Lower leg skin (tissue), 4 donors: ENCODE results near the gene MRPS15. TPM values are rescaled to one million over a fixed set of nuclear protein-coding genes. Genes with fewer than 3 reads are reported as not detected.

ENCODE experiments used
- DNase-seq, 2 donors: peaks; one replicate each; pipeline ENCODE4 v3.0.0-alpha.2; 2019; ENCODE audit warnings: low spot score in 2 of 2
- H3K4me3 ChIP-seq: fragments of 200-600 bp; sonication (generic); 2 replicates; pipeline ENCODE4 v1.5.1; 2017; ENCODE audit warnings: mild to moderate bottlenecking, low read depth; ENCODE audit not compliant: poor library complexity, severe bottlenecking
- POLR2A ChIP-seq, 2 donors: fragments of 450-650 bp; IDR thresholded peaks; one replicate each; pipeline ENCODE4 v1.6.1; 2016 to 2017; ENCODE audit warnings: antibody characterized with exemption in 2 of 2, mild to moderate bottlenecking in 1 of 2, moderate library complexity in 1 of 2
- WGBS, 2 donors: methylation state at CpG; one replicate each; pipeline ENCODE4 v1.1.5; 2018; 5-methylcytosine and 5-hydroxymethylcytosine counted together
- intact Hi-C: fragments of 100-400 bp; cut with DNase I; formaldehyde crosslinking; loops from one replicate; pipeline ENCODE4 v1.15.0; 2023; ENCODE audit warnings: low total_unique reads
- total RNA-seq, 4 donors: library from RNA; depleted of rRNA; stranded (reverse); fragments of >200 nt; gene quantifications; one replicate each; pipeline ENCODE4 v1.1.0, GENCODE V29; 2016
- TF ChIP-seq, protein P1 (sequence below), 3 donors: fragments of 450-650 bp; IDR thresholded peaks; one replicate each; pipeline ENCODE4 v1.5.1; 2016; ENCODE audit warnings: antibody characterized with exemption in 3 of 3, mild to moderate bottlenecking in 3 of 3, moderate library complexity in 2 of 3

Gene MRPS15
- total RNA-seq, 4 donors from 2014 or later, result 62.8 to 84.6 (median 65.1) TPM

DNA sequence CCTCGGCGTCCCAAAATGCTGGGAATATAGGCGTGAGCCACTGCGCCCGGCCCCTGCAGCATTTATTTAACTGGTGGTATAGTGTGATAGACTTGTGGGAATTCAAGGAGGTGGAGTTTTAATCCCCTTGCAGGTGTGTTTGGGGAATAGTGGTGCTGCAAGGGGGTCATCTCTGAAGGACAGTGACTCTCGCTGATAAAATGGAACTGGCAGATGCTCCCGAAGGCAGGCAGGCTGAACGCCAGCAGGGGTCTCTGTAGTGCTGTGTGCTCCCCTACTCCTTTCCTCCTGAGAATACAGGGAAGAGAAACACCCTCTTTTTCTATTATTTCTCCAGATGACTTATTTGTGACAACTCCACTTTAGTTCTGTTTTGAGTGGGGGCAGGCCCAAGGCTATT, 17.9 kb downstream of the MRPS15 start:
- WGBS, 2 donors, result 65 to 68% methylated on average over 8 of the region's 8 CpGs
- TF ChIP-seq POLR2A (IDR thresholded peaks at IDR 0.05), result no peak
- TF ChIP-seq, protein P1, sequence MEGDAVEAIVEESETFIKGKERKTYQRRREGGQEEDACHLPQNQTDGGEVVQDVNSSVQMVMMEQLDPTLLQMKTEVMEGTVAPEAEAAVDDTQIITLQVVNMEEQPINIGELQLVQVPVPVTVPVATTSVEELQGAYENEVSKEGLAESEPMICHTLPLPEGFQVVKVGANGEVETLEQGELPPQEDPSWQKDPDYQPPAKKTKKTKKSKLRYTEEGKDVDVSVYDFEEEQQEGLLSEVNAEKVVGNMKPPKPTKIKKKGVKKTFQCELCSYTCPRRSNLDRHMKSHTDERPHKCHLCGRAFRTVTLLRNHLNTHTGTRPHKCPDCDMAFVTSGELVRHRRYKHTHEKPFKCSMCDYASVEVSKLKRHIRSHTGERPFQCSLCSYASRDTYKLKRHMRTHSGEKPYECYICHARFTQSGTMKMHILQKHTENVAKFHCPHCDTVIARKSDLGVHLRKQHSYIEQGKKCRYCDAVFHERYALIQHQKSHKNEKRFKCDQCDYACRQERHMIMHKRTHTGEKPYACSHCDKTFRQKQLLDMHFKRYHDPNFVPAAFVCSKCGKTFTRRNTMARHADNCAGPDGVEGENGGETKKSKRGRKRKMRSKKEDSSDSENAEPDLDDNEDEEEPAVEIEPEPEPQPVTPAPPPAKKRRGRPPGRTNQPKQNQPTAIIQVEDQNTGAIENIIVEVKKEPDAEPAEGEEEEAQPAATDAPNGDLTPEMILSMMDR (IDR thresholded peaks at IDR 0.05), result no peak
- DNase-seq, result no peak
- no peak overlapping the region for H3K4me3 ChIP-seq
- intact Hi-C loops, result no loop called here

DNA sequence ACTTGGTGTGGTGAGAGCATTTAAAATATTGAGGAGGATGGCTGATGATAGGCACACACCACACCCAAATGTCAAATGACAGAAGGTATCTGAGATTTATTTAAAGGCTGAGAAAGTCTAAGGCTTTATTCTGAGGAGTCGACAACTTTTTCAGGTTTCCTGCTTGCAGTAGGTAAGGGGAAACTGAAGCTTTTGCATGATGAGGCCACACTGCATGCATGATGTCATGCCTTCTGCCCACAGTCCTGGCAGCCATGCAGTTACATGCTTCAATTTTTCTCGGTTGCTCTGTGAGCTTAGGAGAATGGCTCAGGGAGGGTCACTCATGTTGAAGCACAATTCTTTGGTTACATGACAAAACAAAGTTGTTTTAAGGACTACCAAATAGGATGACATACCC, 20.9 kb downstream of the MRPS15 start:
- TF ChIP-seq POLR2A (IDR thresholded peaks at IDR 0.05), result no peak
- TF ChIP-seq, protein P1 (IDR thresholded peaks at IDR 0.05), result no peak
- intact Hi-C loops, result no loop called here
- 53 to 62% methylated on average over 2 of the region's 2 CpGs for WGBS, 2 donors

DNA sequence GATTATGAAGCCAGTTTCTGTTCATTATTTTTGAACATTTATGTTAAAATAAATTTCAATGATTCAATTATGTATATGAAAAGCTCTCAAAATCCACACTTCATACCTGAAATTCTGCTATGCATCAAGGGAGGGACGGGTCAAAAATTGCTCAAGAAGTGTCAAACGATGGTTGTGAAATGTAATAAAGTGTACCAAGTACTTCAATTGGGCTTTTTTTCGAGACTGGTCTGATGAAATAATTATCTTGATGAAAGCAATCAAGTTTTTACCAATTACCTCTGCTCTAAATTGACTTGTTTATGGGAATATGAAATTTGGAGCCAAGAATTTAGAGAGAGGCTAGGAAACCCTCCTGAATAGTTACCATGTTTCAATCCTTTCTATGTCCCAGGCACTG, 21.8 kb downstream of the MRPS15 start:
- TF ChIP-seq, protein P1 (IDR thresholded peaks at IDR 0.05), result no peak
- no peak for TF ChIP-seq POLR2A (IDR thresholded peaks at IDR 0.05)
- WGBS, 2 donors, result 78 to 83% methylated on average over 3 of the region's 3 CpGs
- intact Hi-C loops, result no loop called here
- no peak for DNase-seq
- no peak overlapping the region for H3K4me3 ChIP-seq

More for the DNA sequence above, 20.9 kb downstream of the MRPS15 start:
- no peak overlapping the region for H3K4me3 ChIP-seq
- DNase-seq, result no peak

DNA sequence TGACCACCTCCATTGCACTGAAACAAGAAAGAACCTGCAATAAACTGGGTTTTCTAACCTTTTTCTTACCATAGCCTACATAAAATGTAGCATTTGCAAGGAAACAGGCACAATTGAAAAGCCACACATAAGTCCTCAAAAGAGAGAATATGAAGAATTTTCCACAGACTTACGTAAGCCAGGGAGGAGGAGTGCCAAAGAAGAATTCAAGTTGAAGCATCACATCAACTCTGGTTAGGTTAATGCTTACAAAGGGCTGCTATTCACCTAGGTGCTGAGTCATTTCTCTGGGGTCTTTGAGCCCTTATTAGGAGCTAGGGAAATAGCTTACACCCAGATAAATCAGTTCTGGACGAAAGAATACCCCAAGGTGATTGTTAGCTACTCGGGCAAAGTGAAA, 23.5 kb downstream of the MRPS15 start:
- no peak for DNase-seq
- 78 to 92% methylated on average over 3 of the region's 3 CpGs for WGBS, 2 donors
- no peak overlapping the region for H3K4me3 ChIP-seq
- TF ChIP-seq, protein P1 (IDR thresholded peaks at IDR 0.05), result no peak
- no peak for TF ChIP-seq POLR2A (IDR thresholded peaks at IDR 0.05)
- intact Hi-C loops, result no loop called here

DNA sequence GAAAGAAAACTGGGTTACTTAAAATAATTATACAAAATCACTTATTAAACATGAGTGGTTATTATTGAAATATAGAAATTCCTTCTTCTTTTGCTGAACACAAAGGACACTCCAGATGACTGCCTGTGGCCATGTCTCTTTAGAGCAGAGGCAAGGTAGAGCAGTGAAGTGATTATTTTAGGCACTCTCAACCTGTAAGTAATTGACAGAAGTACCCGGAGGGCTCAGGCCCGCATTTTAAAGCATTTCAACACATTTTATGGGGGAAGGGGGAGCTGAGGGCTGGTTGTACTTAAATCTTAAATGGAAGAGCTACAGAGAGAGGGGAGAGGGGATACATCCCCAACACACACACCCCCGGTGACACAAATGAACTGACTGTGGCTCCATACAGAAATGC, 24.1 kb downstream of the MRPS15 start:
- intact Hi-C loops, result no loop called here
- no peak for DNase-seq
- 51 to 69% methylated on average over 3 of the region's 3 CpGs for WGBS, 2 donors
- no peak for TF ChIP-seq POLR2A (IDR thresholded peaks at IDR 0.05)
- TF ChIP-seq, protein P1 (IDR thresholded peaks at IDR 0.05), result no peak
- H3K4me3 ChIP-seq, result no peak overlapping the region

DNA sequence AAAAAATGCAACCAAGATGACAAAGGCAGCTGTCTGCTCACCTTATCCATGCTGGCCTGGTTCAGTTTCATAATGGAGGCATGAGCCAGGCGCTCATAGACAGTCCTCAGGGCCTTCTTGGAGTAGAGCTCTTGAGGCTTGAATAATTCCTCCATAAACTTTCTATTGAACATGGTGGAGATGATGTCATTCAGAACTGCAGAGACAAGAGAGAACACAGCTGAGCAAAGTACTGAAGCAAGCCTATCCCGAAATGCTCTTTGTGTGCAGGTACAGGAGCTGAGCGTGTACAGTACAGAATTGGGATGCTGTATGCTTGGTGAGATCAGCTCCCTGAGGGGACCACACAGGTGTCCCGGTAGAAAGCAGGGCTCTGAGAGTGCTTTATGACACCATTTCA, 25.5 kb downstream of the MRPS15 start:
- TF ChIP-seq POLR2A (IDR thresholded peaks at IDR 0.05), result no peak
- TF ChIP-seq, protein P1 (IDR thresholded peaks at IDR 0.05), result no peak
- H3K4me3 ChIP-seq, result no peak overlapping the region
- DNase-seq, result no peak
- intact Hi-C loops, result no loop called here
- WGBS, 2 donors, result 89 to 95% methylated on average over 4 of the region's 4 CpGs
